T-helper 22 cell (primary cell): ENCODE measurements around the gene SPTBN5.

Experiments
- DNase-seq: peaks from one replicate; pipeline ENCODE4 v3.0.0-alpha.2; 2020; ENCODE audit warnings: low read depth

Gene SPTBN5

DNA sequence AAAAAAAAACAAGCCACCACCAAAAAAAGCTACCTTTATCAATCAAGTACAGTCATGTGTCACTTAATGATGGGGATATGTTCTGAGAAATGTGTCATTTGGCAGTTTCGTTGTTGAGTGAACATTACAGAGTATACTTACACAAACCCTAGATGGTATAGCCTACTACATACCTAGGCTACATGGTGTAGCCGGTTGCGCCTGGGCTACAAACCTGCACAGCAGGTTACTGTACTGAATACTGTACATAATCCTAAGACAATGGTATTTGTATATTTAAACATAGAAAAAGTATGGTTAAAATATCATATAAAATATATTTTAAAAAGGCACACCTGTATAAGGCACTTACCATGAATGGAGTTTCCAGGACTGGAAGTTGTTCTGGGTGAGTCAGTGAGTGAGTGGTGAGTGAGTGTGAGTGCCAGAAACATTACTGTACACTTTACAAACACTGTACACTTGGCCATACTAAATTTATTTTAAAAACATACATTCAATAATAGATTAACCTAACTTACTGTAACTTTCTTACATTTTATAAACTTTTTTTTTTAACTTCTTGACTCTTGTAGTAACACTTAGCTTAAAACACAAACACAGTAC is 91.9 kb downstream of the SPTBN5 start:
- no peak for DNase-seq

DNA sequence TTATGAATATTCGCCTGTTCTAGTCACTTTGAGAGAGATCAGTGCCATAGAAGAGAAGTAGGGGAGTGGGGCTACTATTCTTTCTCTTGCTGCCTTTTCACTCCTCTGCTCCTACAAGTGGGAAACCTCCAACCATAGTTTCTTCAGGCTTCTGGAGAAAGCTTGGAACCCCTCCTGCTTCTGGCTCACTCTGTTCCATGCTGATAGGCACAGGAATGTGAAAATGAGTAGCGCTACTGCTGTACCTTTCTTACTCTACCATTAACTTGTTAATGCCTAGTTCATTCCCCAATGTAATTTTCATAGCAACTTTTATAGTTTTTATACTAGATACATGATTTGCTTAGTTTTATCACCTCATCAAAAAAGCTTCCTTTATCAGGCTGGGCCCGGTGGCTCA is 92.7 kb downstream of the SPTBN5 start:
- DNase-seq: no peak

DNA sequence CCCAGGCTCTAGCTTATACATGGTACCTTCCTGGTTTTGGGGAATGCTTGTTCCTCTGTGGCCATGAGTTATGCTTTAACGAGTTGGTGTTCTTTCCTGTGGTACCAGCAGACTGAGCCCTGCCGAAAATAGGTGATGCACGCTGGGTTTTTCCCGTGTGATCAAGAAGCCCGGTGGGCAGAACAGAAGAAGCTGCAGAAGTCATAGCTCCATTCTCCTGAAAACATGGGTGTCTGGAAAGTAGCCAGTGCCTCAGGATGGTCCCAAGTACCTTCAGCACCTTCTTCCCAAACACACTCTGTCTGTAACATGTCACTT is 94.4 kb downstream of the SPTBN5 start:
- no peak for DNase-seq

DNA sequence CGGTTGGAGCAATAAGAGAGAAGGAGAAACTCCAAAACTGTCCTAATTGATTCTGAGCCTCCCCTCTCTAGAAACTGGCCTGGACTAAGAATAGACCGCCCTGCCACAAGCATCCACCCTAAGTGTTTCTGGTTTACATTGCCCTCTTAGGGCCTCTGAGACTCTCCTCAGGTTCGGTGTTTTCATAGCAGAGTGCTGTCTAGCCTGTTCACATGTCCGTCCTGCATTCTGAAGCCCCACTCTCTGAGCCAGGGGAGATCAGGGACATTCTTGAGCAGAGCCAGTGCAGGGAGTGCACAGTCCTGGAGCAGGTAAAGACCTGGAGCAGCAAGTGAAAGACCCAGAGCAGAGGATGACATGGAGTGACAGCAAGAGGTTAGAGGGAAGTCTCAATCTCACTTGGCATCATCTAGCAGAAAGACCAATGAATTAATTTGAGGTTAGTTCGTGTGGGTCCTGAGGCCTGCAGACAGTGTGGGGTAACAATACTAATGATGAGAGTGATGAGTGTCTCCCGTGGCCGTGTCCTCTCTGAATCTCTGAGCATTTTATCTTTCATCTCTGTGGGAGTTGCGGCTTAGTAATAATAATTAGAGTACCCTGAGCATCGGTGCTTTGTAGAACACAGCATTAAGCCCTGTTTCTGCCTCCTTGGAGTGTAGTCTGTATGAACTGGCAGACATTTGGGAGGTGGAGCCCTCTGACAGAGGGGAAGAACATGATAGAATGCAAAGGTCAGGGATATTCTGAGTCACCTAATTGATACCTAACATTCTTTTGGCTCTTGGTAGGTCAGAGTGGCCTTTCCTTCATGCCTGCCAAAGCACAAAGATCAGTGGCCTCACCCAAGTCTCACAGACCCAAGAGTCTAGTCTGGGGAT is 95.0 kb downstream of the SPTBN5 start:
- DNase-seq: no peak
